Breast epithelium (tissue), 4 donors: ENCODE results near the gene MRPL43. TPM values are rescaled to one million over a fixed set of nuclear protein-coding genes. Genes with fewer than 3 reads are reported as not detected.
"Not testable (repeated sequence)": the region's sequence is repeated elsewhere in the genome, so short reads cannot be mapped to it uniquely, and the experiment has no call there.

ENCODE experiments used
- DNase-seq, 2 donors: peaks; one replicate each; pipeline ENCODE4 v3.0.0-alpha.2; 2019; ENCODE audit warnings: low spot score in 2 of 2
- H3K27ac ChIP-seq, 2 donors: fragments of 200-600 bp; sonication (generic) in 1 of 2; one replicate each; pipeline ENCODE4 v1.5.1; 2016 to 2019; ENCODE audit warnings: mild to moderate bottlenecking in 1 of 2
- H3K27me3 ChIP-seq, 2 donors: fragments of 200-600 bp; sonication (generic) in 1 of 2; one replicate each; pipeline versions ENCODE4 v1.5.1 to v1.6.0; 2017 to 2019; ENCODE audit warnings: control low read depth in 1 of 2, mild to moderate bottlenecking in 1 of 2
- H3K36me3 ChIP-seq: fragments of 200-600 bp; one replicate; pipeline ENCODE4 v1.5.1; 2019
- H3K4me1 ChIP-seq, 2 donors: fragments of 200-600 bp; sonication (generic); one replicate each; pipeline ENCODE4 v1.5.1; 2016 to 2019; ENCODE audit warnings: control low read depth in 1 of 2
- H3K4me3 ChIP-seq, 3 donors: fragments of 200-600 bp; sonication (generic); 1 replicate in 2 of 3; 2 replicates in 1 of 3; pipeline ENCODE4 v1.5.1; 2016 to 2019; ENCODE audit warnings: mild to moderate bottlenecking in 3 of 3, moderate library complexity in 2 of 3
- H3K9me3 ChIP-seq, 2 donors: fragments of 200-600 bp; sonication (generic) in 1 of 2; one replicate each; pipeline ENCODE4 v1.5.1; 2016 to 2019; ENCODE audit warnings: control low read depth in 1 of 2
- CTCF ChIP-seq, 3 donors: fragments of 450-650 bp; IDR thresholded peaks; one replicate each; pipeline ENCODE4 v1.5.1; 2016 to 2017; ENCODE audit warnings: antibody characterized with exemption in 3 of 3, mild to moderate bottlenecking in 3 of 3, moderate library complexity in 3 of 3
- POLR2A ChIP-seq: fragments of 450-650 bp; IDR thresholded peaks from one replicate; pipeline ENCODE4 v1.6.1; 2016; ENCODE audit warnings: antibody characterized with exemption, mild to moderate bottlenecking, moderate library complexity
- POLR2AphosphoS5 ChIP-seq, 3 donors: sonication (generic); formaldehyde crosslinking; IDR thresholded peaks; one replicate each; pipeline ENCODE4 v1.6.1; 2017; ENCODE audit warnings: antibody characterized with exemption in 3 of 3
- intact Hi-C: fragments of 100-400 bp; cut with DNase I; formaldehyde crosslinking; loops from one replicate; pipeline ENCODE4 v1.15.1; 2023; ENCODE audit warnings: low total_unique reads
- total RNA-seq, 3 donors: library from RNA; depleted of rRNA; stranded (reverse); fragments of >200 nt; gene quantifications; one replicate each; pipeline ENCODE4 v1.1.0, GENCODE V29; 2016

The MRPL43 gene
- total RNA-seq, 3 donors from 2014 or later: 75.4 to 104 (median 84.6) TPM

GRCh38 chr10:100976906-100977305 is 10.4 kb downstream of the MRPL43 start:
- TF ChIP-seq POLR2AphosphoS5 (IDR thresholded peaks at IDR 0.05): no peak
- TF ChIP-seq POLR2A: no peak
- TF ChIP-seq CTCF (IDR thresholded peaks at IDR 0.05): no peak
- Histone ChIP-seq H3K4me3 (no peak overlapping the region), H3K4me1 (no peaks in the 10 kb centered on the region), H3K27me3 (no peaks in the 10 kb centered on the region), H3K36me3 (peaks cover 5% of the 10 kb centered on the region), H3K9me3 (no peaks in the 10 kb centered on the region), H3K27ac (no peak overlapping the region)
- DNase-seq: no peak
- intact Hi-C loops: no loop called here

- H3K4me1 ChIP-seq, H3K9me3 ChIP-seq, H3K4me3 ChIP-seq, intact Hi-C loops, DNase-seq, H3K36me3 ChIP-seq, H3K27me3 ChIP-seq, H3K27ac ChIP-seq: not testable (repeated sequence)
Observed at GRCh38 chr10:100975397-100975796, 11.9 kb downstream of the MRPL43 start.

- DNase-seq: no peak
- Histone ChIP-seq H3K36me3 (no peaks in the 10 kb centered on the region), H3K4me3 (no peak overlapping the region), H3K9me3 (no peaks in the 10 kb centered on the region), H3K27me3 (no peaks in the 10 kb centered on the region), H3K4me1 (no peaks in the 10 kb centered on the region), H3K27ac (no peak overlapping the region)
- TF ChIP-seq POLR2AphosphoS5 (IDR thresholded peaks at IDR 0.05) (no peak), CTCF (IDR thresholded peaks at IDR 0.05) (no peak), POLR2A (no peak)
- intact Hi-C loops: no loop called here
Observed at GRCh38 chr10:100972904-100973535, 14.3 kb downstream of the MRPL43 start.

GRCh38 chr10:100972115-100972903 is 15.0 kb downstream of the MRPL43 start:
- Histone ChIP-seq H3K36me3 (no peaks in the 10 kb centered on the region), H3K4me3 (no peak overlapping the region), H3K4me1 (no peaks in the 10 kb centered on the region), H3K27ac (no peak overlapping the region), H3K27me3 (no peaks in the 10 kb centered on the region), H3K9me3 (no peaks in the 10 kb centered on the region)
- TF ChIP-seq CTCF (IDR thresholded peaks at IDR 0.05): no peak
- no peak for TF ChIP-seq POLR2AphosphoS5 (IDR thresholded peaks at IDR 0.05)
- TF ChIP-seq POLR2A: no peak
- intact Hi-C loops: no loop called here
- DNase-seq: peak in 1 of 2 donors; percentile 11

GRCh38 chr10:100970914-100971811 is 16.1 kb downstream of the MRPL43 start:
- Histone ChIP-seq H3K36me3 (no peaks in the 10 kb centered on the region), H3K4me1 (no peaks in the 10 kb centered on the region), H3K27ac (no peak overlapping the region), H3K27me3 (no peaks in the 10 kb centered on the region), H3K9me3 (no peaks in the 10 kb centered on the region), H3K4me3 (no peak overlapping the region)
- intact Hi-C loops: no loop called here
- peak in 1 of 2 donors; percentile 2 for DNase-seq
- no peak for TF ChIP-seq CTCF (IDR thresholded peaks at IDR 0.05)
- TF ChIP-seq POLR2A: no peak
- TF ChIP-seq POLR2AphosphoS5 (IDR thresholded peaks at IDR 0.05): no peak
